HCT116 (cell line): ENCODE results near the gene UGT1A9.

ENCODE experiments used
- CBX3 ChIP-seq: IDR thresholded peaks from 2 replicates; pipeline ENCODE4 v1.6.1; 2012; ENCODE audit warnings: low read depth
- CEBPB ChIP-seq: IDR thresholded peaks from 2 replicates; pipeline ENCODE4 v1.6.1; 2012; ENCODE audit warnings: low read depth
- CTCF ChIP-seq, 3 experiments: fragments of 200-600 bp in 1 of 3; sonication (generic) in 1 of 3; IDR thresholded peaks in 2 of 3; conservative IDR thresholded peaks in 1 of 3; 2 replicates each; pipeline ENCODE4 v1.5.1; 2012 to 2017; ENCODE audit warnings: low read depth in 2 of 3, low read length in 2 of 3, antibody characterized with exemption in 1 of 3, borderline replicate concordance in 1 of 3, control low read depth in 1 of 3, mild to moderate bottlenecking in 1 of 3, mixed read lengths in 1 of 3, mixed run types in 1 of 3, moderate library complexity in 1 of 3; ENCODE audit not compliant: insufficient read depth in 1 of 3
- EGR1 ChIP-seq: IDR thresholded peaks from 2 replicates; pipeline ENCODE4 v1.6.1; 2012; ENCODE audit warnings: low read depth
- EZH2 ChIP-seq: fragments of 200-600 bp; sonication (generic); IDR thresholded peaks from 2 replicates; pipeline ENCODE4 v1.6.1; 2017; ENCODE audit warnings: antibody characterized with exemption, mixed run types
- EZH2phosphoT487 ChIP-seq: fragments of 200-600 bp; IDR thresholded peaks from 2 replicates; pipeline ENCODE4 v1.6.1; 2018; ENCODE audit warnings: antibody characterized with exemption, borderline replicate concordance
- FOSL1 ChIP-seq: IDR thresholded peaks from 2 replicates; pipeline ENCODE4 v1.6.1; 2012; ENCODE audit warnings: low read depth
- MAX ChIP-seq: IDR thresholded peaks from 2 replicates; pipeline ENCODE4 v1.6.1; 2012
- POLR2A ChIP-seq: IDR thresholded peaks from 2 replicates; pipeline ENCODE4 v1.7.0; 2011; ENCODE audit warnings: borderline replicate concordance; ENCODE audit not compliant: insufficient read depth, insufficient read length; ENCODE audit errors: extremely low read depth
- POLR2AphosphoS5 ChIP-seq: IDR thresholded peaks from 2 replicates; pipeline ENCODE4 v1.6.1; 2011; ENCODE audit warnings: mild to moderate bottlenecking, low read depth, low read length, moderate library complexity
- RAD21 ChIP-seq: IDR thresholded peaks from 2 replicates; pipeline ENCODE4 v1.6.1; 2012; ENCODE audit warnings: low read depth, mild to moderate bottlenecking
- SIN3A ChIP-seq: IDR thresholded peaks from 2 replicates; pipeline ENCODE4 v1.6.1; 2012; ENCODE audit warnings: low read depth
- SRF ChIP-seq: IDR thresholded peaks from 2 replicates; pipeline ENCODE4 v1.6.1; 2012; ENCODE audit warnings: low read depth
- YY1 ChIP-seq: IDR thresholded peaks from 2 replicates; pipeline ENCODE4 v1.6.1; 2011; ENCODE audit warnings: low read length, low read depth, moderate library complexity, mild to moderate bottlenecking; ENCODE audit not compliant: insufficient replicate concordance; ENCODE audit errors: extremely low read depth

GRCh38 chr2:233803994-233804393 lies 132.3 kb downstream of the UGT1A9 start:
- TF ChIP-seq EZH2: no peak
- no peak for TF ChIP-seq CTCF (IDR thresholded peaks at IDR 0.05 in 2 of 3, conservative IDR thresholded peaks at IDR 0.05 in 1 of 3; ENCODE audit: borderline replicate concordance in 1 of 3, insufficient read depth in 1 of 3, low read depth in 2 of 3, low read length in 2 of 3)
- no peak for TF ChIP-seq POLR2AphosphoS5
- TF ChIP-seq MAX: no peak
- no peak for TF ChIP-seq SRF
- no peak for TF ChIP-seq EGR1
- no peak for TF ChIP-seq EZH2phosphoT487
- TF ChIP-seq CEBPB: no peak
- TF ChIP-seq RAD21: no peak
- TF ChIP-seq SIN3A: no peak
- TF ChIP-seq POLR2A: no peak
- TF ChIP-seq CBX3: no peak
- no peak for TF ChIP-seq FOSL1
- no peak for TF ChIP-seq YY1
